H1 (cell line): ENCODE data around the gene USP49. TPM values are rescaled to one million over a fixed set of nuclear protein-coding genes. Genes with fewer than 3 reads are reported as not detected.

Experiments used
- CTCF ChIA-PET: fragments of 300-600 bp; sonication (Branson Sonifier 250); formaldehyde crosslinking; loops from one replicate; lab custom pipeline; 2021; ENCODE audit not compliant: partially characterized antibody; lab: Charles Lee
- POLR2A ChIA-PET: fragments of 300-600 bp; sonication (Branson Sonifier 250); formaldehyde crosslinking; loops from one replicate; lab custom pipeline; 2021; ENCODE audit warnings: inconsistent platforms; ENCODE audit not compliant: partially characterized antibody; lab: Charles Lee
- DNase-seq, 2 experiments: peaks; one replicate each; pipeline versions ENCODE4 v3.0.0 to v3.0.0-alpha.2; 2010 to 2022; ENCODE audit warnings: low spot score in 2 of 2, low read depth in 1 of 2, mixed read lengths in 1 of 2
- FAIRE-seq: peaks from 2 replicates; lab custom pipeline; 2011; peaks lifted over from hg19 to GRCh38; lab: Jason Lieb, UNC
- H2AFZ ChIP-seq: 2 replicates; pipeline ENCODE4 v1.8.1; 2012; ENCODE audit warnings: low read length, inconsistent platforms
- H2AK5ac ChIP-seq: 2 replicates; pipeline ENCODE4 v1.6.1; 2013; ENCODE audit warnings: low read depth, low read length
- H2BK120ac ChIP-seq: replicated peaks from 2 replicates; pipeline ENCODE3; 2013; ENCODE audit warnings: low read depth, low read length, inconsistent platforms
- H2BK12ac ChIP-seq: 2 replicates; pipeline ENCODE4 v1.6.1; 2013; ENCODE audit warnings: low read depth, low read length
- H2BK15ac ChIP-seq: 2 replicates; pipeline ENCODE4 v1.6.1; 2013; ENCODE audit warnings: low read length
- H2BK20ac ChIP-seq: 2 replicates; pipeline ENCODE4 v1.6.1; 2013; ENCODE audit warnings: low read length
- H2BK5ac ChIP-seq: 2 replicates; pipeline ENCODE4 v1.6.1; 2013; ENCODE audit warnings: low read depth, low read length
- H3K14ac ChIP-seq: 2 replicates; pipeline ENCODE4 v1.6.1; 2013; ENCODE audit warnings: inconsistent platforms; ENCODE audit not compliant: insufficient read length
- H3K18ac ChIP-seq: 2 replicates; pipeline ENCODE4 v1.6.1; 2013; ENCODE audit warnings: low read length; ENCODE audit errors: extremely low read depth
- H3K23ac ChIP-seq: 2 replicates; pipeline ENCODE4 v1.6.1; 2013; ENCODE audit warnings: inconsistent platforms; ENCODE audit not compliant: insufficient read length
- H3K23me2 ChIP-seq: 2 replicates; pipeline ENCODE4 v1.6.1; 2013; ENCODE audit warnings: low read depth, low read length
- H3K27ac ChIP-seq: 2 replicates; pipeline ENCODE4 v1.6.1; 2011; ENCODE audit warnings: low read depth, low read length, inconsistent platforms
- H3K27me3 ChIP-seq, 4 experiments: replicated peaks in 1 of 4; 1 replicate in 1 of 4; 2 replicates in 3 of 4; pipeline versions ENCODE4 v1.6.1 to v1.8.1; 2011 to 2013; ENCODE audit warnings: low read length in 3 of 4, mild to moderate bottlenecking in 3 of 4, inconsistent platforms in 2 of 4, mixed read lengths in 2 of 4, moderate library complexity in 1 of 4; ENCODE audit not compliant: control insufficient read depth in 3 of 4, insufficient read depth in 3 of 4; ENCODE audit errors: extremely low read depth in 1 of 4
- H3K36me3 ChIP-seq, 4 experiments: 2 replicates each; pipeline versions ENCODE4 v1.6.1 to v1.8.1; 2011 to 2013; ENCODE audit warnings: mild to moderate bottlenecking in 4 of 4, low read length in 3 of 4, moderate library complexity in 2 of 4, control low read depth in 1 of 4, inconsistent platforms in 1 of 4; ENCODE audit not compliant: insufficient read depth in 4 of 4, control insufficient read depth in 2 of 4
- H3K4ac ChIP-seq: replicated peaks from 2 replicates; pipeline ENCODE3; 2013; ENCODE audit warnings: low read length, low read depth, mixed read lengths, inconsistent platforms; ENCODE audit not compliant: insufficient read length
- H3K4me1 ChIP-seq, 4 experiments: replicated peaks in 1 of 4; 1 replicate in 1 of 4; 2 replicates in 3 of 4; pipeline versions ENCODE4 v1.6.1 to v1.8.1; 2011 to 2013; ENCODE audit warnings: low read length in 3 of 4, inconsistent platforms in 2 of 4, mixed read lengths in 1 of 4; ENCODE audit not compliant: insufficient read depth in 4 of 4, control insufficient read depth in 3 of 4
- H3K4me2 ChIP-seq, 2 experiments: 2 replicates each; pipeline versions ENCODE4 v1.6.1 to v1.8.1; 2011 to 2013; ENCODE audit warnings: low read depth in 2 of 2, low read length in 2 of 2, control low read depth in 1 of 2, inconsistent platforms in 1 of 2, mild to moderate bottlenecking in 1 of 2; ENCODE audit not compliant: insufficient read depth in 1 of 2
- H3K4me3 ChIP-seq, 4 experiments: fragments of 200-600, 300-600 bp in 1 of 4; sonication (generic), shearing (Covaris generic), sonication (Bioruptor Twin) in 1 of 4; 2 replicates each; pipeline versions ENCODE4 v1.5.1 to v1.8.1; 2011 to 2016; ENCODE audit warnings: low read length in 4 of 4, low read depth in 3 of 4, control low read depth in 2 of 4, inconsistent platforms in 2 of 4, mild to moderate bottlenecking in 2 of 4, mixed read lengths in 1 of 4, moderate library complexity in 1 of 4; ENCODE audit not compliant: insufficient read depth in 2 of 4; ENCODE audit errors: extremely low read depth in 1 of 4
- H3K56ac ChIP-seq: replicated peaks from 2 replicates; pipeline ENCODE3; 2013; ENCODE audit warnings: low read depth, mild to moderate bottlenecking, mixed read lengths, low read length, inconsistent platforms; ENCODE audit not compliant: insufficient read length
- H3K79me1 ChIP-seq: 2 replicates; pipeline ENCODE4 v1.6.1; 2013; ENCODE audit warnings: low read depth, low read length, control low read depth
- H3K79me2 ChIP-seq, 2 experiments: 2 replicates each; pipeline versions ENCODE4 v1.6.1 to v1.8.1; 2012 to 2013; ENCODE audit warnings: low read length in 2 of 2, mild to moderate bottlenecking in 2 of 2, inconsistent platforms in 1 of 2; ENCODE audit not compliant: insufficient read depth in 2 of 2, control insufficient read depth in 1 of 2
- H3K9ac ChIP-seq, 4 experiments: replicated peaks in 1 of 4; 1 replicate in 1 of 4; 2 replicates in 3 of 4; pipeline versions ENCODE4 v1.6.1 to v1.8.1; 2011 to 2013; ENCODE audit warnings: low read depth in 3 of 4, low read length in 3 of 4, control low read depth in 2 of 4, mild to moderate bottlenecking in 2 of 4, moderate library complexity in 2 of 4, inconsistent platforms in 1 of 4; ENCODE audit errors: extremely low read depth in 1 of 4
- H3K9me3 ChIP-seq, 2 experiments: 2 replicates each; pipeline versions ENCODE4 v1.6.1 to v1.8.1; 2012 to 2013; ENCODE audit warnings: mild to moderate bottlenecking in 2 of 2, moderate library complexity in 2 of 2, control low read depth in 1 of 2, inconsistent platforms in 1 of 2, low read depth in 1 of 2, low read length in 1 of 2, mixed read lengths in 1 of 2; ENCODE audit not compliant: insufficient read depth in 2 of 2
- H4K20me1 ChIP-seq, 2 experiments: replicated peaks in 1 of 2; 2 replicates each; pipeline versions ENCODE3 to v1.8.1; 2011 to 2013; ENCODE audit warnings: inconsistent platforms in 2 of 2, low read length in 2 of 2, mild to moderate bottlenecking in 1 of 2; ENCODE audit not compliant: insufficient read depth in 2 of 2, control insufficient read depth in 1 of 2
- H4K5ac ChIP-seq: 2 replicates; pipeline ENCODE4 v1.6.1; 2013; ENCODE audit warnings: low read length, low read depth, mixed read lengths, inconsistent platforms; ENCODE audit not compliant: insufficient read length
- H4K8ac ChIP-seq: 2 replicates; pipeline ENCODE4 v1.8.0; 2013; ENCODE audit warnings: mild to moderate bottlenecking, moderate library complexity, low read length, inconsistent platforms; ENCODE audit not compliant: insufficient read depth; ENCODE audit errors: extremely low read depth
- H4K91ac ChIP-seq: replicated peaks from 2 replicates; pipeline ENCODE3; 2013; ENCODE audit warnings: low read length, mixed read lengths, inconsistent platforms; ENCODE audit not compliant: insufficient read length
- E2F6 ChIP-seq: IDR thresholded peaks from 2 replicates; pipeline ENCODE4 v1.6.1; 2012; ENCODE audit warnings: inconsistent platforms
- KDM1A ChIP-seq: fragments of 200-600, 300-600 bp; sonication (generic); IDR thresholded peaks from 2 replicates; pipeline ENCODE4 v1.7.1; 2016; ENCODE audit warnings: mild to moderate bottlenecking, low read length, borderline replicate concordance
- SRF ChIP-seq: IDR thresholded peaks from 2 replicates; pipeline ENCODE4 v1.6.1; 2011; ENCODE audit warnings: mild to moderate bottlenecking, low read depth, low read length, moderate library complexity
- WGBS, 2 experiments: shearing (Covaris generic) in 1 of 2; methylation state at CpG; one replicate each; pipeline versions ENCODE4 v1.1.6 to v1.1.7; 2013 to 2015; ENCODE audit warnings: low lambda C conversion rate in 2 of 2, mixed read lengths in 2 of 2, inconsistent platforms in 1 of 2, low coverage in 1 of 2, missing lambda C conversion rate in 1 of 2; ENCODE audit not compliant: insufficient replicate concordance in 2 of 2, insufficient coverage in 1 of 2, insufficient read length in 1 of 2; ENCODE audit errors: extremely low coverage in 1 of 2, missing lambda C conversion rate in 1 of 2; 5-methylcytosine and 5-hydroxymethylcytosine counted together
- polyA plus RNA-seq, 7 experiments: library from polyadenylated mRNA; depleted of rRNA in 3 of 7; stranded (reverse) in 5 of 7; unstranded in 2 of 7; fragments of >200 nt in 5 of 7; fragments of 200-250 nt in 2 of 7; gene quantifications; 1 replicate in 5 of 7; 2 replicates in 1 of 7; 4 replicates in 1 of 7; pipeline versions ENCODE4 v1.2.1 to v1.2.3, GENCODE V29; 2011 to 2013; ENCODE audit warnings: missing spikeins in 2 of 7, mixed read lengths in 2 of 7
- total RNA-seq: library from RNA; stranded (reverse); fragmentation: NEBNext Ultra II Directional; extraction: Animal tissue kit (Norgen Biotek cat#: 25700); gene quantifications from 2 replicates; pipeline ENCODE4 v1.2.1, GENCODE V29; 2021

Gene USP49
- total and polyA plus RNA-seq, 2 of the 8 experiments (the other 6 are each of a cell fraction or from before 2014, with no cell fraction given) = 6.9 to 24.4 TPM

GRCh38 chr6:41881506-41881905 lies 13.7 kb downstream of the USP49 start:
- CTCF ChIA-PET = interaction anchor here (1.3 kb wide), 1 partner anchor 32 kb away, joined by 4 read pairs; no protein-coding TSS in a partner anchor
- TF ChIP-seq E2F6 (no peak), KDM1A (no peak), SRF (no peak)
- Histone ChIP-seq H2BK5ac (no peak overlapping the region), H3K4me1 (no peaks in the 10 kb centered on the region), H3K4me3 (no peak overlapping the region), H3K23me2 (no peaks in the 10 kb centered on the region), H4K8ac (no peak overlapping the region), H2AK5ac (no peak overlapping the region), H3K23ac (no peak overlapping the region), H2AFZ (no peak overlapping the region), H3K18ac (no peak overlapping the region), H3K14ac (no peak overlapping the region), H3K9ac (no peak overlapping the region), H3K27me3 (no peaks in the 10 kb centered on the region), H3K9me3 (no peaks in the 10 kb centered on the region), H3K79me2 (peaks cover 0 to 21% of the 10 kb centered on the region in 2 experiments; a peak in 2 of 4 replicates), H3K56ac (no peak overlapping the region), H4K5ac (no peak overlapping the region), H3K4ac (no peak overlapping the region), H4K20me1 (peaks cover 0 to 1% of the 10 kb centered on the region in 2 experiments), H3K36me3 (peaks cover 0 to 2% (median 0%) of the 10 kb centered on the region in 4 experiments; a peak in 2 of 8 replicates), H4K91ac (no peak overlapping the region), H2BK12ac (no peak overlapping the region), H3K27ac (no peak overlapping the region), H2BK15ac (no peak overlapping the region), H3K79me1 (no peaks in the 10 kb centered on the region; the same call in 1 of the 2 replicates), H3K4me2 (no peak overlapping the region), H2BK20ac (no peak overlapping the region), H2BK120ac (no peak overlapping the region)
- FAIRE-seq = no peak
- DNase-seq = no peak
- POLR2A ChIA-PET = interaction anchor here (0.7 kb wide), 1 partner anchor 11 kb away, joined by 4 read pairs; no protein-coding TSS in a partner anchor
- 100% methylated on average over 1 of the region's 1 CpG; no CpG with 5 or more reads in 1 of the 2 experiments for WGBS, 2 experiments
